ENCODE data around the gene RNU1-1. TPM values are rescaled to one million over a fixed set of nuclear protein-coding genes. Genes with fewer than 3 reads are reported as not detected.
"Not testable (repeated sequence)": the region's sequence is repeated elsewhere in the genome, so short reads cannot be mapped to it uniquely, and the experiment has no call there.

The RNU1-1 gene
- total RNA-seq, 1 donor from 2014 or later = 2,369 TPM

DNA sequence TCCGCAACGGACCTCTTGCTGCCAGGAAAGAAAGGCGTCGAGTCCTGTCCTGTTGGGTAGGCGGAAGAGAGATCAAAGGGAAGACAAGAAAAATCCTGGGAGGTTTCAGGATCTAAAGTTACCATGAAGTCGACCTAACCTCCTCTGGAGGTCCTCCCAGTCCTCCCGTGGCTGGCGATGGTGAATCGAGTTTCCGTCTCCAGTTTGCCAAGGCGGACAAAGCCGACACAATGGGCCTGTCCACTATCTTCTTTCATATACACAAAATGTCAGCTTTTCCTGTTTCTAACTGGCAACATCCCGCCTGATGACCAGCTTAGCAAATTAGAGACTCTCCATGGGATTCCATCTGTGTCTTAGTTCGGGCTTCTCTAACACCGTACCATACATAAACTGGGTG is 22.7 kb upstream of the RNU1-1 start:
- H3K27ac Mint-ChIP-seq; intact Hi-C loops (cut with micrococcal nuclease); H3K4me3 Mint-ChIP-seq (ENCODE audit: low read depth); H3K9me3 Mint-ChIP-seq; H3K36me3 Mint-ChIP-seq (ENCODE audit: low read depth); DNase-seq (ENCODE audit: low spot score); H3K4me1 Mint-ChIP-seq (ENCODE audit: low read depth): not testable (repeated sequence)
- peaks cover 47% of the 10 kb centered on the region for H3K27me3 Mint-ChIP-seq (ENCODE audit: low read depth)

DNA sequence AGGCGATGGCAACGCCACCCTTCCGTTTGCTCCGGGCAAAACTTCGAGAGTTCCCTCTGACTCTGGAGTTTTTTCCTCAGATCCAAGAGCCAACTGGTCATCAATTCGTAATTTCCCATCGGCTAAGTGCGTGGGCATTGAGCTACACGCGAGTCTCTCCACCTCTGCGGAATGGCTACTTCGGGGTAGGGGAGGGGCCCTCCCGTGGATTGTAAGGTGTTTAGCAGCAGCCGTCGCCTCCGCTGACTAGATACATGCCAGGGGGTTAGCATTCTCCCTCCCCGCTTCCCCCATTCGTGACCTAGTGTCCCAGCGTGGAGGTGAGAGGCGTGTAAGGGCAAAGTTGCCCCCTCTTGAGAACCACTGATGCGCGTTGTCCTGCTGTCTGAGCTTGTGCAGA is 21.8 kb upstream of the RNU1-1 start:
- H3K27ac Mint-ChIP-seq; H3K9me3 Mint-ChIP-seq; intact Hi-C loops (cut with micrococcal nuclease); DNase-seq (ENCODE audit: low spot score); H3K4me1 Mint-ChIP-seq (ENCODE audit: low read depth); H3K36me3 Mint-ChIP-seq (ENCODE audit: low read depth); H3K4me3 Mint-ChIP-seq (ENCODE audit: low read depth): not testable (repeated sequence)
- H3K27me3 Mint-ChIP-seq (ENCODE audit: low read depth) = peaks cover 46% of the 10 kb centered on the region

DNA sequence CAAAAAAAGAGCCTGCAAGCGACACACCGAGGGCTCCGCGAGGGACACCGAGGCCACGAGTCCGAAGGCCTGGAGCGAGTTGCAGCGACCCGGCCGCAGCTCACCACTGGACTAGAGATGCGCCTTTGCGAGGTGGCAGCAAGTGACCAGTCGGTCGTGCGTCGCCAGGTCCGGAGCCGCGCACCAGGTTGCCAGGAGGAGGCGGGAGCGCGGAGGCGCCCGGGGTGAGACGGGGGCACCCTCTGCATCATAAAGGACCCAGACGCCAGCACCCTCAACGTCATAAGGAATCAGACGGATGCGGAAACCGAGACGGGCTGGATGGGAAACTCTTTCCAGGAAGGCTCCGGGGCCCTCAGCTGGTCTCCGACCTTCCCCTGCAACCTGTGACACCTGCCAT is 21.4 kb upstream of the RNU1-1 start:
- not testable (repeated sequence) for H3K4me3 Mint-ChIP-seq (ENCODE audit: low read depth)

DNA sequence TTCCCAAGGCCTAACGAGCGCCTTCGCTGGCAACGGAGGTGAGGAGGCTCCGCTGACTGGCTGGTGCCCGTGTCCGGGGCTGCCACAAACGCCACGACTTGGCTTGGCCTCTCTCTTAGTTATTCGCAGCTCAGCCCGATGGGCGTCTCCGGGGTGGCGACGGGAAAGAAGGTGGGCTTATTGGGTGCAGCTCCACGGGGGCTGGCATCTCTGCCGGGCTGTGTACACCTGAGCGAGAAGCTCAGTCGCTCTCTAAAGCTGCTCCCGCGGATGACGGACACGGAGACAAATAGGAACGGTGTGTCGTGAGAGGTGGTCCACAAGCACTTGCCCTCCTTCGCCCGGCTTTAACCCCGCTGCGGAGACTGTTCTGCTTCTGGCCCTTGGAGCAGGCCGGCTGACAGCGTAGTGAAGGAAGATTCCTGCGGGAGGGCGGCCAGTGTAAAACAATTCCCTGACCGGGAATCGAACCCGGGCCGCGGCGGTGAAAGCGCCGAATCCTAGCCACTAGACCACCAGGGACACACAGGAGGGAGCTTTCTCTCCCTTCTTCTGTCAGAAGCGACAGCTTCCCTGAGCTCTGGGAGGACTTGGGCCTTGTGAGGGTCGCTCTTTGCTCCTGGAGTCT is 20.9 kb upstream of the RNU1-1 start:
- H3K36me3 Mint-ChIP-seq (ENCODE audit: low read depth); H3K27ac Mint-ChIP-seq; H3K9me3 Mint-ChIP-seq; DNase-seq (ENCODE audit: low spot score); H3K4me1 Mint-ChIP-seq (ENCODE audit: low read depth); intact Hi-C loops (cut with micrococcal nuclease): not testable (repeated sequence)
- Mint-ChIP-seq H3K4me3 (ENCODE audit: low read depth) (peak overlapping the region; percentile 30), H3K27me3 (ENCODE audit: low read depth) (peaks cover 45% of the 10 kb centered on the region)

More for the DNA sequence above, 21.4 kb upstream of the RNU1-1 start:
- intact Hi-C loops (cut with micrococcal nuclease); H3K36me3 Mint-ChIP-seq (ENCODE audit: low read depth); H3K9me3 Mint-ChIP-seq; H3K27ac Mint-ChIP-seq; H3K4me1 Mint-ChIP-seq (ENCODE audit: low read depth); DNase-seq (ENCODE audit: low spot score): not testable (repeated sequence)
- H3K27me3 Mint-ChIP-seq (ENCODE audit: low read depth) = peaks cover 46% of the 10 kb centered on the region

- H3K4me3 Mint-ChIP-seq (ENCODE audit: low read depth); H3K4me1 Mint-ChIP-seq (ENCODE audit: low read depth); H3K36me3 Mint-ChIP-seq (ENCODE audit: low read depth); H3K9me3 Mint-ChIP-seq; intact Hi-C loops (cut with micrococcal nuclease); DNase-seq (ENCODE audit: low spot score); H3K27ac Mint-ChIP-seq: not testable (repeated sequence)
- peaks cover 45% of the 10 kb centered on the region for H3K27me3 Mint-ChIP-seq (ENCODE audit: low read depth)
Measured at GRCh38 chr1:16534239-16534828, 20.2 kb upstream of the RNU1-1 start.

GRCh38 chr1:16532235-16532991 is 18.3 kb upstream of the RNU1-1 start:
- intact Hi-C loops (cut with micrococcal nuclease); H3K36me3 Mint-ChIP-seq (ENCODE audit: low read depth); H3K27ac Mint-ChIP-seq; DNase-seq (ENCODE audit: low spot score); H3K4me1 Mint-ChIP-seq (ENCODE audit: low read depth); H3K4me3 Mint-ChIP-seq (ENCODE audit: low read depth); H3K9me3 Mint-ChIP-seq: not testable (repeated sequence)
- H3K27me3 Mint-ChIP-seq (ENCODE audit: low read depth) = peaks cover 48% of the 10 kb centered on the region

DNA sequence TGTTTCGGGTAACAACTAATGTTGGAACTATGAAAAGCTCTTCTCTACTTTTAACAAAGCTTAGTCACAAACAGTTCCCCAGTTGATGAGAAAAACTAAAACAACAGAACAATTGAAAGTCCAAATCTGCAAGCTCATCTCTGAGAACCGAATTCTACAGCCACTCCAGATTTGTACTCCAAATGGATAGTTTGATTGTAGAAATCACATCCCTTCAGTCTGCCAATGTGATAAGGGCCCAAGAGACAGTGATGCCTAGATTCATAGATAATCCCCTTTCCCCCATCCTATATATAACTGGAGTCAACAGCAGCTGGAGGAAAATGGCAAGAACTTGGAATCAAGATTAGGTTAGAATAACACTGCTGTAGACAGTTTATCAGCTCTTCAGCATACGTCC is 14.3 kb upstream of the RNU1-1 start:
- intact Hi-C loops (cut with micrococcal nuclease); H3K4me1 Mint-ChIP-seq (ENCODE audit: low read depth); H3K36me3 Mint-ChIP-seq (ENCODE audit: low read depth); H3K9me3 Mint-ChIP-seq; H3K27ac Mint-ChIP-seq; DNase-seq (ENCODE audit: low spot score); H3K4me3 Mint-ChIP-seq (ENCODE audit: low read depth): not testable (repeated sequence)
- peaks cover 47% of the 10 kb centered on the region for H3K27me3 Mint-ChIP-seq (ENCODE audit: low read depth)

- H3K27ac Mint-ChIP-seq; H3K36me3 Mint-ChIP-seq (ENCODE audit: low read depth); DNase-seq (ENCODE audit: low spot score); intact Hi-C loops (cut with micrococcal nuclease); H3K4me3 Mint-ChIP-seq (ENCODE audit: low read depth); H3K4me1 Mint-ChIP-seq (ENCODE audit: low read depth); H3K9me3 Mint-ChIP-seq: not testable (repeated sequence)
- H3K27me3 Mint-ChIP-seq (ENCODE audit: low read depth) = peaks cover 51% of the 10 kb centered on the region
Measured at GRCh38 chr1:16525769-16526168, 11.7 kb upstream of the RNU1-1 start.

- H3K27ac Mint-ChIP-seq; H3K36me3 Mint-ChIP-seq (ENCODE audit: low read depth); intact Hi-C loops (cut with micrococcal nuclease); H3K4me3 Mint-ChIP-seq (ENCODE audit: low read depth); H3K4me1 Mint-ChIP-seq (ENCODE audit: low read depth); DNase-seq (ENCODE audit: low spot score); H3K9me3 Mint-ChIP-seq: not testable (repeated sequence)
- H3K27me3 Mint-ChIP-seq (ENCODE audit: low read depth) = peaks cover 72% of the 10 kb centered on the region
Measured at GRCh38 chr1:16521679-16522078, 7.6 kb upstream of the RNU1-1 start.

DNA sequence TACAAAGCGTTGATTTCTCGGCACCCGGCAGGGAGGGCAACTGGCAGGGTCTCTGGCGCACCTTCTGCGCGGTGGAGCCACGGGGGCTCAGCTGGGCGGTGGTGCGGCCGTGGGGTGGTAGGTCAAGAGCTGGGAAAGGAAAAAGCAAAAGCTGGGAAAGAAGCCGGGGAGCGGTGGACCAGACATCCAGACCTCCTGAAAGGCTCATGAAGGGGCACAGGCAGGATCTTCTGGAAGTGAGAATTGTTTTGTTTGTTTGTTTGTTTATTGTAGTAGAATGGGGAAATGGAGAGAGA is 7.2 kb upstream of the RNU1-1 start:
- Mint-ChIP-seq H3K9me3 (no peaks in the 10 kb centered on the region), H3K27ac (no peak overlapping the region), H3K27me3 (ENCODE audit: low read depth) (peaks cover 70% of the 10 kb centered on the region), H3K36me3 (ENCODE audit: low read depth) (no peaks in the 10 kb centered on the region), H3K4me1 (ENCODE audit: low read depth) (no peaks in the 10 kb centered on the region), H3K4me3 (ENCODE audit: low read depth) (no peak overlapping the region)
- intact Hi-C loops (cut with micrococcal nuclease) = no loop called here
- no peak for DNase-seq (ENCODE audit: low spot score)

DNA sequence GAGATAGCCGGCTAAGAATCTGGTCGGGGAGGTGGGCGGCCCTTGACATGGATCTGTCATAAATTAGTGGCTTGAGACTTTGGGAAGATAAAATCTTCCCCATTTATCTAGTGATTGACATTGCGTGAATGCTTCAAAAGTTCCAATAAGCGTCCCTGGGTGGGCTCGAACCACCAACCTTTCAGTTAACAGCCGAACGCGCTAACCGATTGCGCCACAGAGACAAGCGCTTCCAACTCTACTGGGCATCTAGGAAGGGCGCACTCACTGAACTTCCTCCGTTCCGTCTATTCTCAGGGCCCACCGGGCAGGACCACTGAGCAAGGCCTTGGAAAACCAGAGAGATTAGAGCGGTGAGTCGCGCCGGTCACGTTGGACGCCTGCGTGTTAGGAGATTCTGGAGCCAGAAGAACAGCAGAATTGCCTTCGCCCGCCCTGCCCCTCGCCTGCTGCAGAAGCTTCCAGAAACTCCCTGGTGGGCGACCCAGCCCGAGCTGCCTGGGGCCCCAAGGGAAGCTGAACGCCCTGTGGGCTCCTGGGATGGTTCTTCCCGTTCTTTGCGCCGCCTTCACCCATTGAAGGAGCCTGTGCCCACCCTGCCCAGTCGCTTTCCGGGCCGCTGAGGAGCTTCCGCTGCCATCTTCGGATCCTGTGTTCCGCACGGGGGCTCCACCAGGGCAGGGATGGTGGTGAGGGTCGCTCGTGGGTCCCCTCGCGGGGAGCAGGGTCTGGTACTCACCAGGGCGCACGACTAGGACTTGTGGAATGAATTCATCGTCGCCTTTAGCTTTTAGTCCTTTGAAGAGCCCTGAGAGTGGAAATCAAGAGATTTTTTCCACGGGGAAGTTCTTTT is 6.6 kb upstream of the RNU1-1 start:
- H3K27me3 Mint-ChIP-seq (ENCODE audit: low read depth) = peaks cover 65% of the 10 kb centered on the region
- H3K9me3 Mint-ChIP-seq; H3K4me1 Mint-ChIP-seq (ENCODE audit: low read depth); DNase-seq (ENCODE audit: low spot score); intact Hi-C loops (cut with micrococcal nuclease); H3K36me3 Mint-ChIP-seq (ENCODE audit: low read depth); H3K4me3 Mint-ChIP-seq (ENCODE audit: low read depth); H3K27ac Mint-ChIP-seq: not testable (repeated sequence)

DNA sequence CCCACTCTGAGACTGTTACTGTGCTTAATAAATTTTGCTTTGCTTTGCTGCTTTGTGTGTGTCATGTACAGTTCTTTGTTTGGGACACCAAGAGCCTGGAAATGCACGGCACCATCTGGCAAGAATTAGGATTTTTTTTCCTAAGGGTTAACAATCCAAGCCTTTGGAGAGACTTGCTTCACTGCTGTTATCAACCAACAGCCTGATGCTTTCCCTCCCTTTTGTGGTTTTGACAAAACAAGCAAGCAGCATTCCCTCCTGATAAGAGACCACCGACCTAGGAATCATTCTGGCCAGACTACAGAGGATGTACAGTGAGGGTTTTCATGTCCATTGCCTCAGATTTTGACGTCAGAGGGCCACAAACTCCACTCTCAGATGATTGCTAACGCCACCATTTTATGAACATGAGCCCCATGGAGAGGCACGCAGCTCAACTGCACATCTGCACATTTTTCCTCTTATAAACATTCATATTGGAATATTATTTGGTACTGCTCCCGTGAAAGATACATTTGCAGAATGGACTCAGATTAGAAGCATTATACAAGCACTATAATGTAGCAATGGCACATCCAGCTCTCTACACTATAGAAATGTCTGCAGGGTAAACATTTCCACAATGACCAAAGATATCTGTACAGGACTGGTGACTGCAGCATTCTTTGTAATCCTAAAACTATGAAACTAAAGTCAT is 5.3 kb upstream of the RNU1-1 start:
- H3K4me1 Mint-ChIP-seq (ENCODE audit: low read depth); H3K36me3 Mint-ChIP-seq (ENCODE audit: low read depth); intact Hi-C loops (cut with micrococcal nuclease); DNase-seq (ENCODE audit: low spot score); H3K9me3 Mint-ChIP-seq; H3K4me3 Mint-ChIP-seq (ENCODE audit: low read depth); H3K27ac Mint-ChIP-seq: not testable (repeated sequence)
- peaks cover 59% of the 10 kb centered on the region for H3K27me3 Mint-ChIP-seq (ENCODE audit: low read depth)
